Panc1 (cell line): ENCODE data around the gene TBC1D22B. TPM values are rescaled to one million over a fixed set of nuclear protein-coding genes. Genes with fewer than 3 reads are reported as not detected.
A peak's percentile ranks its signal among the peaks of the same experiment; 100 is the strongest.

Experiments used
- ATAC-seq: fragments of 200-7000 bp; cut with Tn5 transposase; 2 replicates; pipeline ENCODE4 v1.9.1; 2020; ENCODE audit warnings: mild to moderate bottlenecking, moderate library complexity
- BruUV-seq: library from RNA; stranded (reverse); fragments of 400-500 nt; replicated peaks from 2 replicates; lab custom pipeline; 2021; lab: Mats Ljungman, UMichigan
- CTCF ChIA-PET: fragments of 300-600 bp; sonication (Branson Sonifier 250); formaldehyde crosslinking; loops from one replicate; lab custom pipeline; 2022; ENCODE audit warnings: antibody characterized with exemption; lab: Charles Lee
- POLR2A ChIA-PET: fragments of 300-600 bp; sonication (Branson Sonifier 250); formaldehyde crosslinking; loops from one replicate; lab custom pipeline; 2022; ENCODE audit warnings: antibody characterized with exemption; lab: Charles Lee
- DNase-seq: peaks from one replicate; pipeline ENCODE4 v3.0.0-alpha.2; 2010; ENCODE audit warnings: low read depth, low spot score
- H3K27ac ChIP-seq: 2 replicates; pipeline ENCODE4 v1.5.1; 2011; ENCODE audit warnings: mild to moderate bottlenecking, low read length, inconsistent platforms
- H3K27me3 ChIP-seq: fragments of 200-500 bp; sonication (Bioruptor generic); 2 replicates; pipeline ENCODE4 v1.6.0; 2014; ENCODE audit warnings: low read length, inconsistent platforms; ENCODE audit not compliant: control insufficient read depth, insufficient read depth
- H3K36me3 ChIP-seq: fragments of 200-500 bp; sonication (Bioruptor generic); 2 replicates; pipeline ENCODE4 v1.5.1; 2014; ENCODE audit warnings: inconsistent platforms, mild to moderate bottlenecking, low read length, moderate library complexity; ENCODE audit not compliant: control insufficient read depth, insufficient read depth
- H3K4me1 ChIP-seq: 2 replicates; pipeline ENCODE4 v1.5.1; 2011; ENCODE audit warnings: inconsistent platforms, mild to moderate bottlenecking, low read length, moderate library complexity; ENCODE audit not compliant: control insufficient read depth, insufficient read depth
- H3K4me3 ChIP-seq, 2 experiments: 2 replicates each; pipeline ENCODE4 v1.5.1; 2011 to 2012; ENCODE audit warnings: low read depth in 2 of 2, low read length in 2 of 2, mild to moderate bottlenecking in 2 of 2, inconsistent platforms in 1 of 2, moderate library complexity in 1 of 2
- H3K9me3 ChIP-seq: fragments of 200-500 bp; sonication (Bioruptor generic); 2 replicates; pipeline ENCODE4 v1.5.1; 2014; ENCODE audit warnings: low read depth, mild to moderate bottlenecking, inconsistent platforms, low read length, moderate library complexity; ENCODE audit not compliant: control insufficient read depth, insufficient read depth
- POLR2AphosphoS5 ChIP-seq: IDR thresholded peaks from 2 replicates; pipeline ENCODE4 v1.6.1; 2012; ENCODE audit warnings: mild to moderate bottlenecking, low read depth, low read length, moderate library complexity
- SIN3A ChIP-seq: IDR thresholded peaks from 2 replicates; pipeline ENCODE4 v1.6.1; 2012; ENCODE audit warnings: low read depth, mild to moderate bottlenecking, low read length, moderate library complexity, borderline replicate concordance; ENCODE audit not compliant: insufficient read depth
- TCF7L2 ChIP-seq: IDR thresholded peaks from 2 replicates; pipeline ENCODE4 v1.6.1; 2011; ENCODE audit warnings: mild to moderate bottlenecking, low read depth, low read length, inconsistent platforms
- in situ Hi-C: cut with HindIII; loops from 2 replicates; pipeline ENCODE4 v1.10.0; 2016; ENCODE audit warnings: low sequenced_read_pairs, low pct_unique_long_range_greater_than_20kb
- intact Hi-C: fragments of 100-400 bp; cut with micrococcal nuclease; formaldehyde crosslinking; loops from one replicate; pipeline ENCODE4 v1.10.0; 2022; ENCODE audit not compliant: unreplicated experiment
- total RNA-seq: library from RNA; stranded (reverse); gene quantifications from one replicate; pipeline ENCODE4 v1.2.1, GENCODE V29; 2021; ENCODE audit not compliant: unreplicated experiment
- TF ChIP-seq, protein P1 (sequence below): fragments of 450-650 bp; IDR thresholded peaks from 2 replicates; pipeline ENCODE4 v1.5.1; 2017; ENCODE audit warnings: mild to moderate bottlenecking
- TF ChIP-seq, protein P2 (sequence below), 2 experiments: IDR thresholded peaks; 2 replicates each; pipeline ENCODE4 v1.6.1; 2011 to 2012; ENCODE audit warnings: low read depth in 2 of 2, control low read depth in 1 of 2, low read length in 1 of 2, mild to moderate bottlenecking in 1 of 2, moderate library complexity in 1 of 2; ENCODE audit not compliant: insufficient read depth in 1 of 2

TBC1D22B gene
- total RNA-seq, 1 experiment from 2014 or later, result 13.0 TPM

DNA sequence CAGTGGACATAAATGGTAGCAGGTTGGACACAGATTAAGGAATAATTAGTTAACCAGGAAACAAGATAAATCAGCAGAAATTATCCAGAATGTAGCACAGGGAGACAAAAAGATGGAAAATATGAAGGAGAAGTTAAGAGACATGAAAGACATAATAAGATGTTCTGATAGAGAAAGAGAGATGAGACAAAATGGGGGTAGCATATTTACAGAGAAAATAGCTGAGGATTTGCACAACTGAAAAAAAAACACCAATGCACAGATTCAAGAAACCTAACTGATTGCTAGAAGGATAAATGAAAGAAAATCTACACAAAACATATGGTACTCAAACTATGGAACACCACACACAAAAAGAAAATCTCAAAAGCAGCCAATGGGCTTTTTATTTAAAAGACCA, 34.6 kb upstream of the TBC1D22B start:
- Histone ChIP-seq H3K4me1 (peaks cover 10% of the 10 kb centered on the region; the same call in 1 of the 2 replicates), H3K36me3 (no peaks in the 10 kb centered on the region), H3K27me3 (no peaks in the 10 kb centered on the region), H3K4me3 (peak overlapping the region; percentile 68 to 74), H3K9me3 (no peaks in the 10 kb centered on the region), H3K27ac (no peak overlapping the region)
- TF ChIP-seq SIN3A, result no peak
- TF ChIP-seq, protein P1, sequence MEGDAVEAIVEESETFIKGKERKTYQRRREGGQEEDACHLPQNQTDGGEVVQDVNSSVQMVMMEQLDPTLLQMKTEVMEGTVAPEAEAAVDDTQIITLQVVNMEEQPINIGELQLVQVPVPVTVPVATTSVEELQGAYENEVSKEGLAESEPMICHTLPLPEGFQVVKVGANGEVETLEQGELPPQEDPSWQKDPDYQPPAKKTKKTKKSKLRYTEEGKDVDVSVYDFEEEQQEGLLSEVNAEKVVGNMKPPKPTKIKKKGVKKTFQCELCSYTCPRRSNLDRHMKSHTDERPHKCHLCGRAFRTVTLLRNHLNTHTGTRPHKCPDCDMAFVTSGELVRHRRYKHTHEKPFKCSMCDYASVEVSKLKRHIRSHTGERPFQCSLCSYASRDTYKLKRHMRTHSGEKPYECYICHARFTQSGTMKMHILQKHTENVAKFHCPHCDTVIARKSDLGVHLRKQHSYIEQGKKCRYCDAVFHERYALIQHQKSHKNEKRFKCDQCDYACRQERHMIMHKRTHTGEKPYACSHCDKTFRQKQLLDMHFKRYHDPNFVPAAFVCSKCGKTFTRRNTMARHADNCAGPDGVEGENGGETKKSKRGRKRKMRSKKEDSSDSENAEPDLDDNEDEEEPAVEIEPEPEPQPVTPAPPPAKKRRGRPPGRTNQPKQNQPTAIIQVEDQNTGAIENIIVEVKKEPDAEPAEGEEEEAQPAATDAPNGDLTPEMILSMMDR, result no peak
- TF ChIP-seq POLR2AphosphoS5, result no peak
- TF ChIP-seq, protein P2, sequence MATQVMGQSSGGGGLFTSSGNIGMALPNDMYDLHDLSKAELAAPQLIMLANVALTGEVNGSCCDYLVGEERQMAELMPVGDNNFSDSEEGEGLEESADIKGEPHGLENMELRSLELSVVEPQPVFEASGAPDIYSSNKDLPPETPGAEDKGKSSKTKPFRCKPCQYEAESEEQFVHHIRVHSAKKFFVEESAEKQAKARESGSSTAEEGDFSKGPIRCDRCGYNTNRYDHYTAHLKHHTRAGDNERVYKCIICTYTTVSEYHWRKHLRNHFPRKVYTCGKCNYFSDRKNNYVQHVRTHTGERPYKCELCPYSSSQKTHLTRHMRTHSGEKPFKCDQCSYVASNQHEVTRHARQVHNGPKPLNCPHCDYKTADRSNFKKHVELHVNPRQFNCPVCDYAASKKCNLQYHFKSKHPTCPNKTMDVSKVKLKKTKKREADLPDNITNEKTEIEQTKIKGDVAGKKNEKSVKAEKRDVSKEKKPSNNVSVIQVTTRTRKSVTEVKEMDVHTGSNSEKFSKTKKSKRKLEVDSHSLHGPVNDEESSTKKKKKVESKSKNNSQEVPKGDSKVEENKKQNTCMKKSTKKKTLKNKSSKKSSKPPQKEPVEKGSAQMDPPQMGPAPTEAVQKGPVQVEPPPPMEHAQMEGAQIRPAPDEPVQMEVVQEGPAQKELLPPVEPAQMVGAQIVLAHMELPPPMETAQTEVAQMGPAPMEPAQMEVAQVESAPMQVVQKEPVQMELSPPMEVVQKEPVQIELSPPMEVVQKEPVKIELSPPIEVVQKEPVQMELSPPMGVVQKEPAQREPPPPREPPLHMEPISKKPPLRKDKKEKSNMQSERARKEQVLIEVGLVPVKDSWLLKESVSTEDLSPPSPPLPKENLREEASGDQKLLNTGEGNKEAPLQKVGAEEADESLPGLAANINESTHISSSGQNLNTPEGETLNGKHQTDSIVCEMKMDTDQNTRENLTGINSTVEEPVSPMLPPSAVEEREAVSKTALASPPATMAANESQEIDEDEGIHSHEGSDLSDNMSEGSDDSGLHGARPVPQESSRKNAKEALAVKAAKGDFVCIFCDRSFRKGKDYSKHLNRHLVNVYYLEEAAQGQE (IDR thresholded peaks at IDR 0.05; ENCODE audit: insufficient read depth in 1 of 2, low read depth in 2 of 2, low read length in 1 of 2), result no peak
- no peak for TF ChIP-seq TCF7L2
- in situ Hi-C loops (no loop called here), intact Hi-C loops (no loop called here)
- ChIA-PET CTCF (interaction anchor here (0.7 kb wide), 1 partner anchor 93 kb away, joined by 3 read pairs; no protein-coding TSS in a partner anchor), POLR2A (no interaction called here)
- no TSS peak for BruUV-seq
- DNase-seq, result no peak
- ATAC-seq, result no peak

DNA sequence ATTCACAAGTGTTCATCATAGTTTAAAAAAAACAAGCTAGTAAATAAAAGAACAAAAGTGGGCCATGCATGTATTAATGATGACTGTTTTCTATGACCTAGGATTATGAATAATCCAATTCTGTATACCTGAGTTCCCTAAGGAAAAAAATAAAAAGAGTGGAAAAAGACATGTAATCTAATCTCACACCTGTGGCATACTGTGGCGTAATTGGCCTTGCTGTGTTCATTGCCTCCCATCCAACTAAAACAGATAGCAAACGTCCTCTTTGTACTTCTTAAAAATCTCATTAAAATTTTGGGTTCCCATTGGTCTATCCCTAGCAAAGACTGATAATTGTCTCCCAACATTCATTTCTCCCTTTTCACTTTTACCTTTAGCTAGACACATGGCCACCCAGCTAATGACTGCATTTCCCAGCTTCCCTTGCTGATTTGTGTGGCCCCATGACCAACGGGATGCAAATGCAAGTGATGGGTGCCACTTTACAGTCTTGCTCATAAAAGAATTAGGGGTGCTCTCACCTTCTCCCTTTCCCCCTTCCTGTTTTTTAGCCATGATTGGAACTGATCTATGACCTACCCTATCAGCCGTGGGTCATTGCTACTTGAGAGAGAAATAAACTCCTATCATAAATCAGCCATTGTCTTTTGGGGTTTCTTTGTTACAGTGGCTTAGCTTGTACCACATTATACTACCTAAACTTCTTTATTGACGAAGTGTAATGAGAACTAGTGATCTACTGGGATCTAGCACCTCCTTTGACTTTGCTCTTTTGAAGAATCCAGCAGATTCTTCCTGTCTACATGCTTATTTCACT, 32.0 kb upstream of the TBC1D22B start:
- no peak overlapping the region for H3K4me3 ChIP-seq
- no peaks in the 10 kb centered on the region for H3K9me3 ChIP-seq
- intact Hi-C loops, result no loop called here
- TF ChIP-seq POLR2AphosphoS5 (no peak), TCF7L2 (no peak), SIN3A (no peak)
- TF ChIP-seq, protein P2 (IDR thresholded peaks at IDR 0.05; ENCODE audit: insufficient read depth in 1 of 2, low read depth in 2 of 2, low read length in 1 of 2), result no peak
- TF ChIP-seq, protein P1, result no peak
- ATAC-seq (no peak), DNase-seq (no peak)
- BruUV-seq, result no TSS peak
- no peaks in the 10 kb centered on the region for H3K27me3 ChIP-seq
- in situ Hi-C loops, result no loop called here
- H3K4me1 ChIP-seq, result peaks cover 10% of the 10 kb centered on the region; the same call in 1 of the 2 replicates
- no peaks in the 10 kb centered on the region for H3K36me3 ChIP-seq
- CTCF ChIA-PET, result no interaction called here
- no peak overlapping the region for H3K27ac ChIP-seq
- POLR2A ChIA-PET, result interaction anchor here (0.5 kb wide), 1 partner anchor 100 kb away, joined by 10 read pairs; no protein-coding TSS in a partner anchor
